Right lobe of liver (tissue), 4 donors: ENCODE results near the gene UPB1.

Experiments
- POLR2A ChIP-seq: fragments of 450-650 bp; IDR thresholded peaks from one replicate; pipeline ENCODE4 v1.6.1; 2017; ENCODE audit warnings: antibody characterized with exemption, mild to moderate bottlenecking
- TF ChIP-seq, protein P1 (sequence below), 4 donors: fragments of 200-600 bp in 3 of 4; fragments of 450-650 bp in 1 of 4; IDR thresholded peaks; one replicate each; pipeline versions ENCODE4 v1.5.1 to v1.8.0; 2016 to 2022; ENCODE audit warnings: antibody characterized with exemption in 4 of 4, mild to moderate bottlenecking in 2 of 4
- donor health status: DM: no; HTN: no; CAD: no.
- donor health status: DM: no; HTN: no; CAD: no.
- donor health status: DM: no; HTN: yes; CAD: no.

DNA sequence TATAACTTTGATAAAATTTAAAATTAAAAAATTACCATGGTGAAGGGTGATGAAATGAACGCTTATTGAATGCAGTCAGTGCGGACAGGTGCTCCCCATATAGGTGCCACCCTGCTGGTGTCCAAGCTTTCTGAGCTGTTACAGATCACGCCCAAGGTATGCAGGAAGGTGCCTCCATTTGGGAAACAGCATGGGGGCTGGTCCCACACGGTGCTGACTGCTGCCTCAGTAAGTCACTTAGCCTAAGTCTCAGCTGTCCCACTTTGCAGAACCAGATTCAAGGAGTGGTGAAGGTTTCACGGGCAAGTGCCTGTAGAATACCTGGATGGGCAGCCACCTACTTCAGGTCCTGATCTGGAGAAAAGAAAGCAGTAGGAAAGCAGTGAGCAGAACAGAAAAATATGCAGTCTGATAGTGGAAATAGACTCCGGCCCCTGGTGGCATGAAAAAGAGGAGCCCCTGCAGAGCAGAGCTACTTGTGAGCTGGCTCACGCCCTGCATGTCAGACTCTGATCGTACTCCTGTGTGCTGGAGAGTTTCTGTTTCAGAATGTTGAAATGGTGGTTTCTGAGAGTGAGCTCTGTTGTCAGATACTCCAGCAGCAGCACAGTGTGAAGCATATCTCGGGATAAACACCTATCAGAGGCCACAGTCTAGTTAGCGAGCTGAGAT lies 34.6 kb upstream of the UPB1 start:
- TF ChIP-seq, protein P1, sequence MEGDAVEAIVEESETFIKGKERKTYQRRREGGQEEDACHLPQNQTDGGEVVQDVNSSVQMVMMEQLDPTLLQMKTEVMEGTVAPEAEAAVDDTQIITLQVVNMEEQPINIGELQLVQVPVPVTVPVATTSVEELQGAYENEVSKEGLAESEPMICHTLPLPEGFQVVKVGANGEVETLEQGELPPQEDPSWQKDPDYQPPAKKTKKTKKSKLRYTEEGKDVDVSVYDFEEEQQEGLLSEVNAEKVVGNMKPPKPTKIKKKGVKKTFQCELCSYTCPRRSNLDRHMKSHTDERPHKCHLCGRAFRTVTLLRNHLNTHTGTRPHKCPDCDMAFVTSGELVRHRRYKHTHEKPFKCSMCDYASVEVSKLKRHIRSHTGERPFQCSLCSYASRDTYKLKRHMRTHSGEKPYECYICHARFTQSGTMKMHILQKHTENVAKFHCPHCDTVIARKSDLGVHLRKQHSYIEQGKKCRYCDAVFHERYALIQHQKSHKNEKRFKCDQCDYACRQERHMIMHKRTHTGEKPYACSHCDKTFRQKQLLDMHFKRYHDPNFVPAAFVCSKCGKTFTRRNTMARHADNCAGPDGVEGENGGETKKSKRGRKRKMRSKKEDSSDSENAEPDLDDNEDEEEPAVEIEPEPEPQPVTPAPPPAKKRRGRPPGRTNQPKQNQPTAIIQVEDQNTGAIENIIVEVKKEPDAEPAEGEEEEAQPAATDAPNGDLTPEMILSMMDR (IDR thresholded peaks at IDR 0.05): no peak
- no peak for TF ChIP-seq POLR2A
